NCI-H2107 (cell line): ENCODE measurements around the gene NME8.

Experiments used
- DNase-seq: peaks from one replicate; lab custom pipeline; 2025; lab: John Stamatoyannopoulos, UW

Gene NME8

DNA sequence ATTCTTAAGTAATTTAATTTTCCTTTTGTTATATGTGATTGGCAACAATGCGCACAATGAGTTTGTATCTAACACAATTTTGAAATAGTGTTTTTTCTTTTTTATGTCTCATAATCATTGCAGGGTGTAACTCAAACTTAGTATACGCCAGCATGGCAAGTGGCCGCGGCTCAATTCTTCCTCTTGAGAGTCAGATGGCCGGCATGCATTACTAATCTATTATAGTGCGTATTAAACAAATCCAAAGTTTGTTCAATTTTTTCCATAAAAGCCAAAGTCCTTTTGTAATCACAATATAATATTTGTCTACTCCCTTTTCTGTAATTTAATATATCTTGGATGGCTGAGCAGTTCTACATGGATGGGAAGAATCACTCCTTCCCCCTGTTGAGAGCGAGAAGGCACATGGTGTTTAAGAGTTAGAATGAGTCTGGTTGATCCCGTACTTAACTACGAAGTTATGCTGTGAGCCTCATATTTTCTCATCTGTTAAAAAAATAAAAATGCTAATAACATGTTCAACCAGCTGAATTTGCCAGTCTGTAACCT lies 84.7 kb downstream of the NME8 start:
- DNase-seq, result no peak

DNA sequence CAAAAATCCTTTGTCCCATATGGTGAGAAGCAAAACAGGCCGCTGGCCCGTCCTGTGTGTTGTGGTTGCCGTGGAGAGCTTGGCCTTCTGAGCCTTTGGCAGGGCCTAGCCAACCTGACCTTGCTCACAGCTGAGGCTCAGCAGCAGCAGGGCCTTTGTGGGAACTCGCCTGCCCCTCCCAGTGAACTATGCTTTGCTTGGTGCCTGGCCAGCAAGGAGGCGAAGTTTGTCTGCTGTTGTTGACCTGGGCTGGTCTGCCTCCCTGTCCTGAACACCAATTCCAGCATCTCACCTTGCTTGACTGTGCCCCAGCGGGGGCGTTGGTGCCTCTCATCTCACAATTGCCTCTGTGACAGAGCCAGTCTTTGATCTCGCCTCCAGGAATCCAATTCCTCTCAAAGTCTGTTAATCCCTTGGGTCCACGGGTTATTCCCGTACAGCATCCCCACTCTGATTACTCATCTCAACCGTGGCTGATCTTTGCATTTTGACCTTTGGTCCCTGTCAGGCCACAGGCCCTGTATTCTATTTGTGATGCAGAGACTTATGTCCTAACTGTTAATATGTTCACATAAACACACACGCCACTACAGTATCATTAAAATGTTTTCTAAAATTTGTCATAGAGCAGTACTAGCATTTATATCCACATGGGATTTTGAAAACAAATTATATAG lies 94.7 kb downstream of the NME8 start:
- no peak for DNase-seq

DNA sequence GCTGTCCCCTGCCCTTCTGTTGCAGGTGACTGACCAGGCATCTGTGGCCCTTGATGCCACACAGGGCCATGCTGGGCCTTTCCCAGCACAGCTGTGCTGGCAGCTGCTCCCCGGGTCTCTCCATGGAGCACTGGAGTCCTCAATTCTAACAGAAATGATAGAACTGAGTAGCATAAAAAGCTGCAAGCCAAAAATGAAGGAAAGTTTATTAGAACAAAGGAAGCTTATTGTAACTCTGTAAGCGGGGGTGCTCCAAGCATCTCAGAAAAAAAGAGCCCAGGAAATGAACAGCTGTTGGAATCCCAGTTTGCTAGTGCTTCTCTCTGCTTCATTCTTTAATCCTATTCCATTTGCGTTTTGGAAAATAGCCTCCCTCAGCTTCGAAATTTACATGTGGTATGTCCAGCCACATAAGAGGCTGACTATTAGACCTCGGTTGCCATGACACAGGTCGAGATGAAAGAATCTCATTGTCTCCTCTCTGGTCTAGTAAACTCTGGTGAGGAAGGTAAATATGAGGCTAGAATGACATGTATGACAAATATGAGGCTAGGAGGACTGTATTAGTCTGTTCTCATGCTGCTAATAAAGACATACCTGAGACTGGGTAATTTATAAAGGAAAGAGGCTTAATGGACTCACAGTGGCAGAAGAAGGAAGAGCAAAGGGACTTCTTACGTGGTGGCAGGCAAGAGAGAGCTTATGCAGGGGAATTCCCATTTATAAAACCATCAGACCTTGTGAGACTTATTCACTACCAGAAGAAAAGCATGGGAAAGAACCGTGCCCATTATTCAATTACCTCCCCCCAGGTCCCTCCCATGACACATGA lies 95.7 kb downstream of the NME8 start:
- no peak for DNase-seq

DNA sequence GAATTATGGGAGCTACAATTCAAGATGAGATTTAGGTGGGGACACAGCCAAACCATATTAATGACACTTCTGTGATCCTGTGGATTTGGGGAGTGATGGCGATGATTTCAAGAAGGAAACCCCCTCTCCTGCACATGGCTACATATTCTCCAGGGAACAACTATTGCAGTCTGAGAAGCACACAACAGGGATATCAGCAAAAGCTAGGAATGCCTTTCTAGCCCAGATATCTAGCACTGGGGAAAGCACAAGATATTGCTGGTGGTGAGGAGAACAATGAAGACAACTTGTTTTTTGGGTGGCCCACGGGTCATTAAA lies 96.3 kb downstream of the NME8 start:
- DNase-seq, result no peak

DNA sequence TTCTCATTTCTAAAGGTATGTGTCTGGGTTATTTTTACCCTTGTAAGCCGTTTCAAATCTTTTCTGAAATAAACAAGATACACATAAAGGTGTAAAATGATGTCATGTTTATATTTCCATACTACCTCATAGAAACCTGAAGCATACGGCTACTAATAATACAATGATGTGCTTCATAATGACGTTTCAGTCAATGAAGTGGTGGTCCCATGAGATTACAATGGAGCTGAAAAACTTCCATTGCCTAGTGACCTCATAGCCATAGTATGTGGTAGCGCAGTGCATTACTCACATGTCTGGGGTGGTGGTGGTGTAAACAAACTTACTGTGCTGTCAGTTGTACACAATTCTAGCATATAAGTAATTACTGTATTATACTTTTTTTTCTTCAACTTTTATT lies 96.9 kb downstream of the NME8 start:
- DNase-seq, result no peak

DNA sequence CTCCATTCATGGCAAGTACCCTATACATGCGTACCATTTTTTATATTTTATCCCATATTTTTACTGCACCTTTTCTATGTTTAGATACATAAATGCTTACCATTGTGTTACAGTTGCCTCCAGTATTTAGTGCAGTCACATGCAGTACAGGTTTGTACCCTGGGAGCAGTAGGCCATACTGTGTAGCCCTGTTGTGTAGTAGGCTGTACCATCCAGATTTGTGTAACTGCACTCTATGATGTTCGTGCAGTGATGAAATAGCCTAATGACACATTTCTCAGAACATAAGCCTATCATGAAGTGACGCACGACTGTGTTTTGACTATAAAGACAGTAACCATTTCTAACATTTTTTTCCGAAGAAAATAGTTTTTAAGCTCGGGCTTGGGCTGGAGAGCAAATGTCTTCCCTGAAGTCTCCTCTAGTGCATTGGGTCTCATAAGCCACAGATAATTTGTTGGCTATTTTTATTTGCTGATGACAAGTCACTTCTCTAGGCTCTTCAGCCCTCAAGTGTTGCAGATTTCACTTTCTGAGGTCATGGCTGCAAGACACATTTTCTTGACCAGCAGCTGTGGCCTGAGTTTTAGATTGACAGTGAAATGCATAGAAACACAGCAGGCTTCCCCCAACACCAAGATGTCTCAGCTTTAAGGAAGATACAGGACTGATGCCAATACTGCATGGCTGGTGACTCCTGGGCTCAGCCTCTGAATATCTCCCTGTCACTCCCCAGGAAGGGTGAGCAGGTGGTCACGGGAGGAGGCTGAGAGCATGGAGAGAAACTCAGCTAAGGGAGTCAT lies 98.9 kb downstream of the NME8 start:
- DNase-seq, result no peak

DNA sequence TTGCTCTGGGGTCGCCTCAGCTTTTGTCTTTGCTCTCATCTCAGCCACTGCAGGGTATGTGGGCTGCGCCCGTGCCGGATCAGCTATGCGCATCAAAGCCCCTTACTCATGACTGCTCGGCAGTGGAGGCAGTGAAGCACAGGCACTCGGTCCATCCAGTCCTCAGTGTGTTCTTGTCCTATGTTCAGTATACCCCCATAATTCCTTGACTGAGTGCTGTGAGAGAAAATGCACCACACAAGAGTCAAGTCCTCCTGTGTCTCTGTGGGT lies 99.5 kb downstream of the NME8 start:
- no peak for DNase-seq
